HG03520 (cell line): ENCODE results near the gene ARHGAP10.

ENCODE experiments used
- ATAC-seq: cut with Tn5 transposase; IDR thresholded peaks from one replicate; pipeline ENCODE4 v1.9.1; 2021; ENCODE audit warnings: mild to moderate bottlenecking, moderate library complexity; ENCODE audit not compliant: unreplicated experiment

ARHGAP10 gene

GRCh38 chr4:148116264-148116663, 384.4 kb downstream of the ARHGAP10 start:
- no peak for ATAC-seq

DNA sequence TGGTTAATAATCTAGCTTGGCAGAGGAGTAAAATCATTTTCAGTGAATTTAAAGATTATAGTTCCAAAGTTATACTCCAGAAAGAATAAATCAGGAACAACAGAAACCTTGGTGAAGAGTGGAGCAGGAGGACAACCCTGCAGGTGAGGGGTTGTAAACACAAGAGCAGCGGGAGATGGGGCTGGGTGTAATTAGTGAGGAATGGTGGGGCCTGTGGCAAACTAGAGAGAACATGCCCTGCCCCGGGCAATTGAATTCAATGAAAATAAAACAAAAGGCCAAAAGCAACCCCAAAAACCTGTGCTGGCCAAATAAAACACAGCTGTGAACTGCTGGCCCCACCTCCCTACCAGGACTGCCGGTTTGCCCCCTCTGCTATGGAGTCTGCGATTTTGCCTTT, 385.1 kb downstream of the ARHGAP10 start:
- ATAC-seq: no peak

DNA sequence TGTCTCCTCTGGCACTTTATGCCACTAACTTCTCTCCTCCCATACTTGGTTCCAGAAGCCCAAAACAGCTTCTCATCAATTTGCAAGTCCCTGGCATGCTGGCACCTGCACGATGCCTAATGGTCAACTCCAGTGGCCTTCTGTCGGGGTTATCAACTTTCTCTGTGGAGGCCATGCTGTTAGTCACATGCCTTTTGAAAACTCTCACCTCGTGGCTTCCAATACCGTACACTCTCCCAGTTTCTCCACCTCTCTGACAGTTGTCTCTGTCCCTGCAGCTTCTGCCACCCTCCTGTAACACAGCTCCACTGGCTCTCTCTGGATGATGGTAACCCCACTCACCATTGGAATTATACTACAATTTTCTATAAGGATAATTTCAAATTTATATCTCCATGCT, 386.3 kb downstream of the ARHGAP10 start:
- no peak for ATAC-seq

DNA sequence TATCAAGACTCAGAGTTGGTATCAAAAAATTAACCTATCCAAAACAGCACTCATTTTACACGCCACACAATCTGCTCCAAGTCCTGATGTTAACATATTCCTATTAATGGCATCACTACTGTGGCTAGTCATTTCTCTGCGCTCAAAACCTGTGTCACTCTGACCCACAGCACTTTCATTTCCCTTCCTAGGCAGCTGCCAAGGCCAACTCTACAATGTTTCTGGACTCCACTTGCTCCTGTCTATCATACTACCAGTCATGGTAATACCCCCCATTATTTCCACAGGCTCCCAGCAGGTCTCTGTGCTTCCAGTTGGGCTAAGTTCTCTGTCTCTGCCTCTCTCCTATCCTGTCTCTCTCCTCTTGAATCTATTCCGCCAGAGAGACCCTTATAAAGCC, 386.7 kb downstream of the ARHGAP10 start:
- no peak for ATAC-seq

DNA sequence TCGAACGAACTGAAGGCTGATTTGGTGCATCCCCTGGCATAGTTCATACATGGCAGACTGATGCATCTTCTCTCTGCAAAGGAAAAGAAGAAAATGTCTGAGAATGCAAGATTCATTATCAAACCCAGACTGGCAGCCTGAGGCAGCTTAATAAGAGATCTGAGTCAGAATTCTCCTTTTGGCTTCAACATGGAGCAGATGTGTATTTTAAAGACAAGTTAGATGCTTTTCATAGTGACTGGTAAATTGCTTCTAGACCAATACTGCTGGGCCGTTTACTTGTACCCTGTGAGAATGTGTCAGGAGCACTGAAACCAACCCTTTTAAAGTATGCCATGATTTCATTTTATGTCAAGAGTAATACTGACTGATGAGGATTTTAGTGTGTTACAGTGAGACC, 388.3 kb downstream of the ARHGAP10 start:
- ATAC-seq: no peak
